ENCODE results near the gene ZNF805.
"Not testable (repeated sequence)": the region's sequence is repeated elsewhere in the genome, so short reads cannot be mapped to it uniquely, and the experiment has no call there.

Gene ZNF805

DNA sequence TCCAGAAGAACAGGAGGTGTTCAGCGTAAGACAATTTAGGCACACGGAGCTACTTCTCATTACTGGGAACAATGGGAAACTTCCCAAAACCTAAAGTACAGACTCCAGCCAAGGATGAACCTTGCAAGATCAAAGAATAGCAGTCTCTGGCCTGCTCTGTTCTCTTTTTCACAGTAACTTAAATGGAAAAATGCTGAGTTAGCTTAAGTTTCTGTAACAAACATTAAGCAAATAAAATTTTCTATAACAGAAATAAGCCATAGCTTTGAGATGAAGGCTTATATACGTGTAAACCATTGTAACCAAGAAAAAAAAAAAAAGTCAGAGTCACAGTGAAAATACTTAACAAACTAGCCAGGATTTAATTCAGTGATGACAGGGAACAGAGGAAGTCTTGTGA, 21.6 kb downstream of the ZNF805 start:
- Histone ChIP-seq H3K27me3 (no peaks in the 10 kb centered on the region), H4K20me1 (0 out of 2 replicates have a peak, but pooled peaks cover 2% of the 10 kb centered on the region), H3K27ac (no peak overlapping the region), H3K4me1 (no peaks in the 10 kb centered on the region), H3K9me3 (no peaks in the 10 kb centered on the region), H3K4me2 (no peak overlapping the region), H3K4me3 (no peak overlapping the region), H3K9ac (no peak overlapping the region), H3K36me3 (peaks cover 27% of the 10 kb centered on the region)
- TF ChIP-seq Cebpa-rat (IDR thresholded peaks at IDR 0.05), result no peak

GRCh38 chr19:57263244-57263741, 22.9 kb downstream of the ZNF805 start:
- TF ChIP-seq Cebpa-rat (IDR thresholded peaks at IDR 0.05), result no peak
- Histone ChIP-seq H3K36me3 (peaks cover 27% of the 10 kb centered on the region), H3K4me3 (no peak overlapping the region)

GRCh38 chr19:57267291-57267690, 26.9 kb downstream of the ZNF805 start:
- TF ChIP-seq Cebpa-rat (IDR thresholded peaks at IDR 0.05), result no peak
- no peak overlapping the region for H3K27ac ChIP-seq
- no peaks in the 10 kb centered on the region for H4K20me1 ChIP-seq
- peaks cover 4% of the 10 kb centered on the region; the same call in 1 of the 2 replicates for H3K36me3 ChIP-seq
- H3K9me3 ChIP-seq, result no peaks in the 10 kb centered on the region
- H3K4me1 ChIP-seq, result no peaks in the 10 kb centered on the region
- H3K27me3 ChIP-seq, result no peaks in the 10 kb centered on the region
- H3K4me3 ChIP-seq, result no peak overlapping the region
- no peak overlapping the region for H3K9ac ChIP-seq
- no peak overlapping the region for H3K4me2 ChIP-seq

More at GRCh38 chr19:57263244-57263741, 22.9 kb downstream of the ZNF805 start:
- Histone ChIP-seq H3K9me3 (no peaks in the 10 kb centered on the region), H3K4me1 (no peaks in the 10 kb centered on the region), H3K27ac (no peak overlapping the region), H4K20me1 (no peaks in the 10 kb centered on the region), H3K4me2 (no peak overlapping the region), H3K9ac (no peak overlapping the region), H3K27me3 (no peaks in the 10 kb centered on the region)

DNA sequence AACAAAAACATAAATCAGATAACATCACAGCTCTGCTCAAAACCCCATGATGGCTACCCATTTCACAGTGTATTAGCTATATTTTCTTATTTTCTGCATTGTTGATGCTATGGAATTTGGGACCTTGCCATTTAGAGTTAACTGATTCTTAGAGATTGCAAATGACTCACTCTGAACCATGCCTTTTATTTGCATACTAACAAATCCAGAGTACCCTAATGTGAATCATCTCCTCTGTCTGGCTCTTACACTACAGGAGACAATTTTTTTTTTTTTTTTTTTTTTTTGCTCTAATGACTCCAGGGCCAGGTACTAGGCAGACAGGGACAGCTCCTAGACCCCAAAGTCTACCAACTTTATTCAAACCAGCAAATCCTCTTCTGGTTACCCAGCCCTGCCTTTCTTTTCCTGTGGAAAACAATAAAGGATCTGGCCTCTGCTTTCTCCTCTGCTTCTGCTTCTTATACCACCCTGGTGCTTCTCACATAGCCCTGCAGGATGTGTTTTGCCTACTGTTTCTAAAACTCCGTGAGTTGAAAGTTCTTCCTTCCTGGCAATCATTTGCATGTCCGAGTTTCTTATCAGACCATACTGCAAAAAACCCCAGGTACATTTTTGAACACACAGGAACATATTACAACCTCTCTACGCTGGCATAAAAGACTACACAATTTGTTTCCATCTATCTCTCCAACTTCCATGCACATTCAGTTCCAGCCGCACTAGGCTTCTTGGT, 29.3 kb downstream of the ZNF805 start:
- no peaks in the 10 kb centered on the region for H3K4me1 ChIP-seq
- H4K20me1 ChIP-seq, result no peaks in the 10 kb centered on the region
- no peaks in the 10 kb centered on the region; the same call in 1 of the 2 replicates for H3K36me3 ChIP-seq
- H3K9ac ChIP-seq, result no peak overlapping the region
- no peak overlapping the region for H3K27ac ChIP-seq
- H3K4me2 ChIP-seq, result no peak overlapping the region
- H3K4me3 ChIP-seq, result no peak overlapping the region
- H3K27me3 ChIP-seq, result no peaks in the 10 kb centered on the region
- no peak for TF ChIP-seq Cebpa-rat (IDR thresholded peaks at IDR 0.05)
- H3K9me3 ChIP-seq, result no peaks in the 10 kb centered on the region

GRCh38 chr19:57271280-57271679, 30.8 kb downstream of the ZNF805 start:
- no peak overlapping the region for H3K4me2 ChIP-seq
- no peaks in the 10 kb centered on the region for H4K20me1 ChIP-seq
- no peak overlapping the region for H3K4me3 ChIP-seq
- no peak overlapping the region for H3K9ac ChIP-seq
- TF ChIP-seq Cebpa-rat (IDR thresholded peaks at IDR 0.05), result no peak
- no peaks in the 10 kb centered on the region for H3K9me3 ChIP-seq
- no peak overlapping the region for H3K27ac ChIP-seq
- no peaks in the 10 kb centered on the region for H3K27me3 ChIP-seq
- no peaks in the 10 kb centered on the region for H3K4me1 ChIP-seq
- no peaks in the 10 kb centered on the region; the same call in 1 of the 2 replicates for H3K36me3 ChIP-seq

- Histone ChIP-seq H3K4me3 (no peak overlapping the region), H3K4me2 (no peak overlapping the region), H3K9me3 (no peaks in the 10 kb centered on the region), H4K20me1 (no peaks in the 10 kb centered on the region), H3K27ac (no peak overlapping the region), H3K27me3 (no peaks in the 10 kb centered on the region), H3K36me3 (no peaks in the 10 kb centered on the region), H3K9ac (no peak overlapping the region), H3K4me1 (no peaks in the 10 kb centered on the region)
- TF ChIP-seq Cebpa-rat (IDR thresholded peaks at IDR 0.05), result no peak
Measured at GRCh38 chr19:57273014-57273413, 32.6 kb downstream of the ZNF805 start.

- Histone ChIP-seq H4K20me1 (peaks cover 9% of the 10 kb centered on the region), H3K9me3 (no peaks in the 10 kb centered on the region), H3K36me3 (no peaks in the 10 kb centered on the region), H3K9ac (no peak overlapping the region), H3K4me3 (no peak overlapping the region), H3K27me3 (no peaks in the 10 kb centered on the region), H3K27ac (no peak overlapping the region), H3K4me1 (peaks cover 11% of the 10 kb centered on the region), H3K4me2 (no peak overlapping the region)
- TF ChIP-seq Cebpa-rat (IDR thresholded peaks at IDR 0.05), result no peak
Measured at GRCh38 chr19:57276430-57276829, 36.0 kb downstream of the ZNF805 start.

- H3K9ac ChIP-seq, H3K27me3 ChIP-seq, H3K9me3 ChIP-seq, H3K4me3 ChIP-seq, H3K27ac ChIP-seq: not testable (repeated sequence)
- Histone ChIP-seq H3K4me1 (peaks cover 25% of the 10 kb centered on the region), H3K4me2 (peak overlapping the region; percentile 78; the same call in 1 of the 2 replicates), H4K20me1 (peaks cover 30% of the 10 kb centered on the region), H3K36me3 (peaks cover 19% of the 10 kb centered on the region)
Measured at GRCh38 chr19:57278481-57278880, 38.0 kb downstream of the ZNF805 start.

GRCh38 chr19:57279418-57280164, 39.2 kb downstream of the ZNF805 start:
- Histone ChIP-seq H3K36me3 (peaks cover 30% of the 10 kb centered on the region), H3K9me3 (no peaks in the 10 kb centered on the region), H3K4me3 (peak overlapping the region; percentile 96), H3K27ac (peak overlapping the region; percentile 95), H3K27me3 (no peaks in the 10 kb centered on the region), H3K9ac (peak overlapping the region; percentile 99), H4K20me1 (peaks cover 41% of the 10 kb centered on the region), H3K4me1 (peaks cover 25% of the 10 kb centered on the region), H3K4me2 (peak overlapping the region; percentile 78)
- peak; percentile 72 for TF ChIP-seq Cebpa-rat (IDR thresholded peaks at IDR 0.05)

Measured in BLaER1 (cell line).